WTC11 (cell line): ENCODE measurements around the gene KCND3.

Experiments
- FOXJ3 ChIP-seq: sonication (generic); formaldehyde crosslinking; IDR thresholded peaks from 2 replicates; pipeline ENCODE4 v1.9.0; 2021; ENCODE audit warnings: missing genetic modification reagents, mild to moderate bottlenecking, borderline replicate concordance
- GRHL2 ChIP-seq: fragments of 250-450 bp; sonication (Bioruptor Pico); IDR thresholded peaks from 2 replicates; pipeline ENCODE4 v1.8.0; 2022; ENCODE audit warnings: mild to moderate bottlenecking, moderate library complexity; ENCODE audit not compliant: insufficient replicate concordance, severe bottlenecking
- ZBTB21 ChIP-seq: sonication (generic); formaldehyde crosslinking; IDR thresholded peaks from 2 replicates; pipeline ENCODE4 v1.8.1; 2023; ENCODE audit warnings: mild to moderate bottlenecking, missing genetic modification reagents, borderline replicate concordance
- TF ChIP-seq, protein P1 (sequence below): sonication (generic); formaldehyde crosslinking; IDR thresholded peaks from 2 replicates; pipeline ENCODE4 v1.8.0; 2023; ENCODE audit warnings: missing genetic modification reagents, mild to moderate bottlenecking, borderline replicate concordance
- TF ChIP-seq, protein P2 (sequence below): fragments of 200-600 bp; IDR thresholded peaks from 2 replicates; pipeline ENCODE4 v1.8.0; 2022; ENCODE audit warnings: antibody characterized with exemption
- TF ChIP-seq, protein P3 (sequence below): sonication (generic); formaldehyde crosslinking; IDR thresholded peaks from 2 replicates; pipeline ENCODE4 v1.8.1; 2023; ENCODE audit warnings: mild to moderate bottlenecking, missing genetic modification reagents

DNA sequence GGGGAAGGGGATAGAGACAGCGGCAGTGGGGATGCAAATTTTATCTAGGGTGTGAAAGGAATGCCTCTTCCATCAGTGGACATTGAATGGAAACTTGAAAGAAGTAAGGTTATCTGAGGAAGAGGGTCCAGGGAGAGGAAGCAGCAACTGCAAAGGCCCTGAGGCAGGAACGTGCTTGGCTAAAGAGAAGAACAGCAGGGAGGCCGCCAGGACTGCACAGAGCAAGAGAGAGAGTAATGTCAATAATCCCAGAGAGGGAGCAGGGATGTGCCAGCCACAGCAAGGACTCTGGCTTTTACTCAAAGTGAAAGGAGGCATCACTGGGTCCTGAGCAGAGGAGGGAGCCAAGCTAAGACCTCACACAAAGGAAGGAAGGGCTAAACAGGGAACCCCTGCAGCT, 50.9 kb downstream of the KCND3 start:
- TF ChIP-seq, protein P1, sequence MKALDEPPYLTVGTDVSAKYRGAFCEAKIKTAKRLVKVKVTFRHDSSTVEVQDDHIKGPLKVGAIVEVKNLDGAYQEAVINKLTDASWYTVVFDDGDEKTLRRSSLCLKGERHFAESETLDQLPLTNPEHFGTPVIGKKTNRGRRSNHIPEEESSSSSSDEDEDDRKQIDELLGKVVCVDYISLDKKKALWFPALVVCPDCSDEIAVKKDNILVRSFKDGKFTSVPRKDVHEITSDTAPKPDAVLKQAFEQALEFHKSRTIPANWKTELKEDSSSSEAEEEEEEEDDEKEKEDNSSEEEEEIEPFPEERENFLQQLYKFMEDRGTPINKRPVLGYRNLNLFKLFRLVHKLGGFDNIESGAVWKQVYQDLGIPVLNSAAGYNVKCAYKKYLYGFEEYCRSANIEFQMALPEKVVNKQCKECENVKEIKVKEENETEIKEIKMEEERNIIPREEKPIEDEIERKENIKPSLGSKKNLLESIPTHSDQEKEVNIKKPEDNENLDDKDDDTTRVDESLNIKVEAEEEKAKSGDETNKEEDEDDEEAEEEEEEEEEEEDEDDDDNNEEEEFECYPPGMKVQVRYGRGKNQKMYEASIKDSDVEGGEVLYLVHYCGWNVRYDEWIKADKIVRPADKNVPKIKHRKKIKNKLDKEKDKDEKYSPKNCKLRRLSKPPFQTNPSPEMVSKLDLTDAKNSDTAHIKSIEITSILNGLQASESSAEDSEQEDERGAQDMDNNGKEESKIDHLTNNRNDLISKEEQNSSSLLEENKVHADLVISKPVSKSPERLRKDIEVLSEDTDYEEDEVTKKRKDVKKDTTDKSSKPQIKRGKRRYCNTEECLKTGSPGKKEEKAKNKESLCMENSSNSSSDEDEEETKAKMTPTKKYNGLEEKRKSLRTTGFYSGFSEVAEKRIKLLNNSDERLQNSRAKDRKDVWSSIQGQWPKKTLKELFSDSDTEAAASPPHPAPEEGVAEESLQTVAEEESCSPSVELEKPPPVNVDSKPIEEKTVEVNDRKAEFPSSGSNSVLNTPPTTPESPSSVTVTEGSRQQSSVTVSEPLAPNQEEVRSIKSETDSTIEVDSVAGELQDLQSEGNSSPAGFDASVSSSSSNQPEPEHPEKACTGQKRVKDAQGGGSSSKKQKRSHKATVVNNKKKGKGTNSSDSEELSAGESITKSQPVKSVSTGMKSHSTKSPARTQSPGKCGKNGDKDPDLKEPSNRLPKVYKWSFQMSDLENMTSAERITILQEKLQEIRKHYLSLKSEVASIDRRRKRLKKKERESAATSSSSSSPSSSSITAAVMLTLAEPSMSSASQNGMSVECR (CRISPR knock-in tag): no peak
- TF ChIP-seq, protein P2, sequence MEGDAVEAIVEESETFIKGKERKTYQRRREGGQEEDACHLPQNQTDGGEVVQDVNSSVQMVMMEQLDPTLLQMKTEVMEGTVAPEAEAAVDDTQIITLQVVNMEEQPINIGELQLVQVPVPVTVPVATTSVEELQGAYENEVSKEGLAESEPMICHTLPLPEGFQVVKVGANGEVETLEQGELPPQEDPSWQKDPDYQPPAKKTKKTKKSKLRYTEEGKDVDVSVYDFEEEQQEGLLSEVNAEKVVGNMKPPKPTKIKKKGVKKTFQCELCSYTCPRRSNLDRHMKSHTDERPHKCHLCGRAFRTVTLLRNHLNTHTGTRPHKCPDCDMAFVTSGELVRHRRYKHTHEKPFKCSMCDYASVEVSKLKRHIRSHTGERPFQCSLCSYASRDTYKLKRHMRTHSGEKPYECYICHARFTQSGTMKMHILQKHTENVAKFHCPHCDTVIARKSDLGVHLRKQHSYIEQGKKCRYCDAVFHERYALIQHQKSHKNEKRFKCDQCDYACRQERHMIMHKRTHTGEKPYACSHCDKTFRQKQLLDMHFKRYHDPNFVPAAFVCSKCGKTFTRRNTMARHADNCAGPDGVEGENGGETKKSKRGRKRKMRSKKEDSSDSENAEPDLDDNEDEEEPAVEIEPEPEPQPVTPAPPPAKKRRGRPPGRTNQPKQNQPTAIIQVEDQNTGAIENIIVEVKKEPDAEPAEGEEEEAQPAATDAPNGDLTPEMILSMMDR: no peak
- TF ChIP-seq ZBTB21 (CRISPR knock-in tag): no peak
- TF ChIP-seq GRHL2 (CRISPR knock-in tag): no peak
- TF ChIP-seq, protein P3, sequence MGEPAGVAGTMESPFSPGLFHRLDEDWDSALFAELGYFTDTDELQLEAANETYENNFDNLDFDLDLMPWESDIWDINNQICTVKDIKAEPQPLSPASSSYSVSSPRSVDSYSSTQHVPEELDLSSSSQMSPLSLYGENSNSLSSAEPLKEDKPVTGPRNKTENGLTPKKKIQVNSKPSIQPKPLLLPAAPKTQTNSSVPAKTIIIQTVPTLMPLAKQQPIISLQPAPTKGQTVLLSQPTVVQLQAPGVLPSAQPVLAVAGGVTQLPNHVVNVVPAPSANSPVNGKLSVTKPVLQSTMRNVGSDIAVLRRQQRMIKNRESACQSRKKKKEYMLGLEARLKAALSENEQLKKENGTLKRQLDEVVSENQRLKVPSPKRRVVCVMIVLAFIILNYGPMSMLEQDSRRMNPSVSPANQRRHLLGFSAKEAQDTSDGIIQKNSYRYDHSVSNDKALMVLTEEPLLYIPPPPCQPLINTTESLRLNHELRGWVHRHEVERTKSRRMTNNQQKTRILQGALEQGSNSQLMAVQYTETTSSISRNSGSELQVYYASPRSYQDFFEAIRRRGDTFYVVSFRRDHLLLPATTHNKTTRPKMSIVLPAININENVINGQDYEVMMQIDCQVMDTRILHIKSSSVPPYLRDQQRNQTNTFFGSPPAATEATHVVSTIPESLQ (CRISPR knock-in tag): no peak
- no peak for TF ChIP-seq FOXJ3 (CRISPR knock-in tag)
